ENCODE measurements around the gene ZNF362. TPM values are rescaled to one million over a fixed set of nuclear protein-coding genes. Genes with fewer than 3 reads are reported as not detected.

The ZNF362 gene
- total and polyA plus RNA-seq, 2 of the 13 experiments (the other 11 are each of a cell fraction or from before 2014, with no cell fraction given), result 8.3 to 14.2 TPM

DNA sequence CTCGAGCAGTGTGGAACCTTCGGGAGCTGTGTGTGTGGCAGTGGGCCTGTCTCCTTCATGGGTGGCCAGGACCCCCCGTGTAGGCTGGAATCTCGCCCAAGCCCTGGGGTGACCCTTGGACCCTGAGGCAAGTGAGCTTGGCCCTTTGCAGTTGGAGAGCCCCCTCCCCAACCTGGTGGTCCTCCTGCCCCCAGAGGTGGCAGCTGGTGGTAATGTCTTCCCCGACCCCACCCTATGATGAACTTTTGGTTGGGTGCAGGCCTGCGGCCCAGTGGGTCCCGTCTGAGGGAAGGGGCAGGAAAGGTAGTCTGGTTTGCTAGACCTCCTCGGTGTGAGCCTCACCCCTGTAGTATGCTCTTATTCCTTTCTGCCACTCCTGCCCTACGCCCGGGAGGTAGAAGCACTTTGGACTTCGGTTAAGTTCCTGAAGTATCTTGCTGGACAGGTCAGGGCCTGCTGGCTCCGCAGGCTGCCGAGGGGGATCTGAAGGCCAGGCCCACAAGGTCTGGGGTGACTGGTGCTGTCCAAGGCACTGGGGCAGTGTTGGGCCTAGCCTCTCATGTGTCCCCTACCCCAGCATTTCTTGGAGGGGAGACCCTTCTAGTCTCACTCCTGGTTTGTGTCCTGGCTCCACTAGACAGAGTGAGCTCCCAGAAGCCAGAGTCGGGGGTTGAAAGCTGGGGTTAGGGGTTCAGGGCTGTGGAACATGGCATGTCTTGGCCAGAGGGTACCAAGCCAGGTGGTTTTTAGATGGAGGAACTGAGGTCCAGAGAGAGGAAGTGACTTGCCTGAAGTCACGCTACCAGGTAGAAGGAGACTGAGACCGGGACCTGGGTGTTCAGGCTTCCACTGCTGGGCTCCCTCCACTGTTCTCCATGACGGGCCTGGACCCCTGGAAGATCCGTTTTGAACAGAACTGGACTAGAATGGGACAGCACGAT is 1.8 kb downstream of the ZNF362 start (continued):
- TF ChIP-seq, protein P1, sequence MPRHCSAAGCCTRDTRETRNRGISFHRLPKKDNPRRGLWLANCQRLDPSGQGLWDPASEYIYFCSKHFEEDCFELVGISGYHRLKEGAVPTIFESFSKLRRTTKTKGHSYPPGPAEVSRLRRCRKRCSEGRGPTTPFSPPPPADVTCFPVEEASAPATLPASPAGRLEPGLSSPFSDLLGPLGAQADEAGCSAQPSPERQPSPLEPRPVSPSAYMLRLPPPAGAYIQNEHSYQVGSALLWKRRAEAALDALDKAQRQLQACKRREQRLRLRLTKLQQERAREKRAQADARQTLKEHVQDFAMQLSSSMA (CRISPR knock-in tag; IDR thresholded peaks at IDR 0.05), result no peak
- TF ChIP-seq, protein P2, sequence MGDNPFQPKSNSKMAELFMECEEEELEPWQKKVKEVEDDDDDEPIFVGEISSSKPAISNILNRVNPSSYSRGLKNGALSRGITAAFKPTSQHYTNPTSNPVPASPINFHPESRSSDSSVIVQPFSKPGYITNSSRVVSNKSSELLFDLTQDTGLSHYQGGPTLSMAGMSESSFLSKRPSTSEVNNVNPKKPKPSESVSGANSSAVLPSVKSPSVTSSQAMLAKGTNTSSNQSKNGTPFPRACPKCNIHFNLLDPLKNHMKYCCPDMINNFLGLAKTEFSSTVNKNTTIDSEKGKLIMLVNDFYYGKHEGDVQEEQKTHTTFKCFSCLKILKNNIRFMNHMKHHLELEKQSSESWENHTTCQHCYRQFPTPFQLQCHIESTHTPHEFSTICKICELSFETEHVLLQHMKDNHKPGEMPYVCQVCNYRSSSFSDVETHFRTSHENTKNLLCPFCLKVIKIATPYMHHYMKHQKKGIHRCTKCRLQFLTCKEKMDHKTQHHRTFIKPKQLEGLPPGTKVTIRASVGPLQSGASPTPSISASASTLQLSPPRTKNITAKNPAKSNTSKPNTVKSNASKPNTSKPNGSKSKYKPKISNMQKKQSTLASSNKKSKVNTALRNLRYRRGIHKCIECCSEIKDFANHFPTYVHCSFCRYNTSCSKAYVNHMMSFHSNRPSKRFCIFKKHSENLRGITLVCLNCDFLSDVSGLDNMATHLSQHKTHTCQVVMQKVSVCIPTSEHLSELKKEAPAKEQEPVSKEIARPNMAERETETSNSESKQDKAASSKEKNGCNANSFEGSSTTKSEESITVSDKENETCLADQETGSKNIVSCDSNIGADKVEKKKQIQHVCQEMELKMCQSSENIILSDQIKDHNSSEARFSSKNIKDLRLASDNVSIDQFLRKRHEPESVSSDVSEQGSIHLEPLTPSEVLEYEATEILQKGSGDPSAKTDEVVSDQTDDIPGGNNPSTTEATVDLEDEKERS (CRISPR knock-in tag; IDR thresholded peaks at IDR 0.05), result 0 out of 2 replicates have a peak, but pooled peaks have one; percentile 18
- TF ChIP-seq ZNF205 (CRISPR knock-in tag; IDR thresholded peaks at IDR 0.05) (no peak), RBAK (CRISPR knock-in tag; IDR thresholded peaks at IDR 0.05) (no peak), LCORL (IDR thresholded peaks at IDR 0.05) (no peak), LCORL (CRISPR knock-in tag; IDR thresholded peaks at IDR 0.05) (0 out of 2 replicates have a peak, but pooled peaks have one; percentile 24), U2AF2 (IDR thresholded peaks at IDR 0.05; ENCODE audit: low read depth, low read length) (no peak), BRD4 (CRISPR knock-in tag; IDR thresholded peaks at IDR 0.05) (peak; percentile 50), KAT2B (IDR thresholded peaks at IDR 0.05; ENCODE audit: borderline replicate concordance, low read depth, low read length) (no peak), XRCC5 (optimal IDR thresholded peaks at IDR 0.05; ENCODE audit: low read length) (peak; percentile 39), SMAD1 (CRISPR knock-in tag; IDR thresholded peaks at IDR 0.05; ENCODE audit: borderline replicate concordance, low read depth) (peak; percentile 66; the same call in 1 of the 2 replicates), ZNF670 (CRISPR knock-in tag; IDR thresholded peaks at IDR 0.05; ENCODE audit: borderline replicate concordance) (peak; percentile 49; the same call in 1 of the 2 replicates), PHF20 (CRISPR knock-in tag; IDR thresholded peaks at IDR 0.05) (0 out of 2 replicates have a peak, but pooled peaks have one; percentile 32), MNT (IDR thresholded peaks at IDR 0.05) (no peak), ZNF441 (CRISPR knock-in tag; IDR thresholded peaks at IDR 0.05; ENCODE audit: borderline replicate concordance) (no peak), PITX1 (CRISPR knock-in tag; IDR thresholded peaks at IDR 0.05) (no peak), HNRNPUL1 (IDR thresholded peaks at IDR 0.05; ENCODE audit: low read depth, low read length) (no peak)
- TF ChIP-seq, protein P3, sequence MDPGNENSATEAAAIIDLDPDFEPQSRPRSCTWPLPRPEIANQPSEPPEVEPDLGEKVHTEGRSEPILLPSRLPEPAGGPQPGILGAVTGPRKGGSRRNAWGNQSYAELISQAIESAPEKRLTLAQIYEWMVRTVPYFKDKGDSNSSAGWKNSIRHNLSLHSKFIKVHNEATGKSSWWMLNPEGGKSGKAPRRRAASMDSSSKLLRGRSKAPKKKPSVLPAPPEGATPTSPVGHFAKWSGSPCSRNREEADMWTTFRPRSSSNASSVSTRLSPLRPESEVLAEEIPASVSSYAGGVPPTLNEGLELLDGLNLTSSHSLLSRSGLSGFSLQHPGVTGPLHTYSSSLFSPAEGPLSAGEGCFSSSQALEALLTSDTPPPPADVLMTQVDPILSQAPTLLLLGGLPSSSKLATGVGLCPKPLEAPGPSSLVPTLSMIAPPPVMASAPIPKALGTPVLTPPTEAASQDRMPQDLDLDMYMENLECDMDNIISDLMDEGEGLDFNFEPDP (CRISPR knock-in tag; conservative IDR thresholded peaks at IDR 0.05), result no peak
- TF ChIP-seq, protein P4, sequence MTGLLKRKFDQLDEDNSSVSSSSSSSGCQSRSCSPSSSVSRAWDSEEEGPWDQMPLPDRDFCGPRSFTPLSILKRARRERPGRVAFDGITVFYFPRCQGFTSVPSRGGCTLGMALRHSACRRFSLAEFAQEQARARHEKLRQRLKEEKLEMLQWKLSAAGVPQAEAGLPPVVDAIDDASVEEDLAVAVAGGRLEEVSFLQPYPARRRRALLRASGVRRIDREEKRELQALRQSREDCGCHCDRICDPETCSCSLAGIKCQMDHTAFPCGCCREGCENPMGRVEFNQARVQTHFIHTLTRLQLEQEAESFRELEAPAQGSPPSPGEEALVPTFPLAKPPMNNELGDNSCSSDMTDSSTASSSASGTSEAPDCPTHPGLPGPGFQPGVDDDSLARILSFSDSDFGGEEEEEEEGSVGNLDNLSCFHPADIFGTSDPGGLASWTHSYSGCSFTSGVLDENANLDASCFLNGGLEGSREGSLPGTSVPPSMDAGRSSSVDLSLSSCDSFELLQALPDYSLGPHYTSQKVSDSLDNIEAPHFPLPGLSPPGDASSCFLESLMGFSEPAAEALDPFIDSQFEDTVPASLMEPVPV (CRISPR knock-in tag; IDR thresholded peaks at IDR 0.05), result 0 out of 2 replicates have a peak, but pooled peaks have one; percentile 74

Data from HepG2 (cell line).